NCI-H524 treated with DMSO at 0.1 percent for 48 hours (cell line): Measurements from ENCODE around the gene SLC38A11.
"Not testable (repeated sequence)": the region's sequence is repeated elsewhere in the genome, so short reads cannot be mapped to it uniquely, and the experiment has no call there.

Experiments used
- DNase-seq: peaks from one replicate; lab custom pipeline; 2025; lab: John Stamatoyannopoulos, UW

Gene SLC38A11

DNA sequence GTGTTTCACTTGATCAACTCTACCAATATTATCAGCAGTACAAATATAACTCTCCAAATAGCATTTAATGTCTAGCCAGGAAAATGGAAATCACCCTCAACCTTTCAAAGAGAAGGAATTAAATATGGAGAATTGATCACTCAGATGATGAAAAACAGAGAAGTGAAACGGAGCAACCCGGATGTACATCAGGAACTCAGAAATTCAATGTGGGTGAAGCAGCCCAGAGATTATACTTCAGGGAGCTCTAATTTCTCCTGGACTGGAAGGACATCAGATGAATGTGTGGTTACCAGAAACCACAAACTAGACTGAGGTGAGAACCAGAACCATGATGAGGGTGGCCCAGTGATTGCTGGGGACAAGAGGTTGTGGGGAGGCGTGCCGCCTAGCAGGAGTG, 78.2 kb downstream of the SLC38A11 start:
- DNase-seq, result no peak

DNA sequence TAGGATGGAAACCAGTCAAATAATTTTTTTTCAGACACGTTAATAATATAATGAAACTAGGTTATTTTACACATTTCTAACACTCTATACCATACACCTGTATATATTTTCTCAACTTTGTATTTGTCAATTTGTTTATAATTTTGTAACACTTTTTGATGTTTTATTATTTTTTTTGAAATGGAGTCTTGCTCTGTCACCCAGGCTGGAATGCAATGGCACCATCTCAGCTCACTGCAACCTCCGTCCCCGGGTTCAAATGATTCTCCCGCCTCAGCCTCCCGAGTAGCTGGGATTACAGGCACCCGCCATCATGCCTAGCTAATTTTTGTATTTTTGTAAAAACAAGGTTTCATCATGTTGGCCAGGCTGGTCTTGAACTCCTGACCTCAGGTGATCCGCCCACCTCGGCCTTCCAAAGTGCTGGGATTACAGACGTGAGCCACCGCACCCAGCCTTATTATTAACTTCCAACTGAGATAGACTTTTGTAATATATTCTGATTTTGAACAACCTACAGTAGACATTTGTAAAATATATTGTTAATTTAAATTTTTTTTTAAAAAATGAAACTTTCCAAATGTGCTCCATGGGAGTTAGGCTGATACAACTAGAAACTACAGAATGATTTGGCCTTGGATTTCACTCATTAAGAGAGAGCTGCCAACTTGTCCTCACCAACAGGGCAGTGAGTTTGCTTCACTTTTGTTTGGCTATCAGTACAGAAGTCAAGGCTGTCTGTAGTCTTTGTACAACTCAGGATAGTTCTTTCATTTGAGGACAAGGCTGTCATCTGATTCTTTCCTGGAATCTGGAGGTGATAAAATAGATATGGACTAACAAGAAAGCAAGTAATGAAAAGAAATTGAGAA, 79.8 kb downstream of the SLC38A11 start:
- no peak for DNase-seq

DNA sequence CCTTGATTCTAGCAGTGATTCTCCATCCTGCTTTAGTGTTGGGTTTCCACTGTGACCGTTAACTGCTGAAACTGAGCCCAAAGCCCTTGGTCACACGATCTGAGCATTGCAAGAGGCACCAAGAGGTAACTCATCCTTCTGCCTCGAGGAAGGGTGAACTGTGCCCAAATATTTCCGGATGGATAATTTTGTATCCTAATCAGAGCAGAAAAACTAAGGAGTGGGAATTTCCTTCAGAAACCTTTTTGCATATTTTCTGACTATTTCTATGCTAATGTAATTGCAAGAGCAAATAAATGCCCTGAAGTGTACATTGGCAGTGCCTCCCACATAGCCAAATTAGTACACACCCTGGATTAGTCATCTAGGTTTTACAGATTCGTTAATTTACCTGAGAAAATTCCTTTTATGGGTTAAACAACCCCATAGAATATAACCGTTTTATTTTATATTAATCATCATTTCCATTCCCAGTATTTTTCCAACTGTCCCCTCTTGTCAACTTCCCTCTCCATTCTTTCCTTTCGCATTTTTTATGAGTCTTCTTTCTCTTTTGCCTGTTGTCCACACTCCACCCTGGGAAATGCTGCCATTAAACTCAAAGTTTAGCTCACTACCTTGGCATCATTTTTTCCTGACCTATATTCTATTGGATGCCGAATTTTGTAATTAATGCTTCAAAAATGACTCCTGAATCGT, 82.0 kb downstream of the SLC38A11 start:
- DNase-seq, result no peak

DNA sequence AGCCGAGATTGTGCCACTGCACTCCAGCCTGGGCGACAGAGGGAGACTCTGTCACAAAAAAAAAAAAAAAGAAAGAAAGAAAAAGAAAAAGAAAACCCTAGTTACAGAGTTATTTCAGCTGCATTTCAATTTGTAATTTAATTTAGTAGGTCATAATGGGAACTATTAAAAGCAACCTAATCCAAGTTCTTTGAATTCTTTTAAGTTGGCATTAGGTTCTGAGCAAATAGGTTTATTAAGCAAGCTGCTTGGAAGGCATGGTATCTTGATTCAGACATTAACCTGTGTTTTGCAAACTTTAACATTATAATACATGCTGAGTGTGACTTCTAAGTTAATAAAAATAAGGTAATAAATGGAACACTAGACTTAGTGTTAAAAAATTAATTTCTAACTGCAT, 83.9 kb downstream of the SLC38A11 start:
- no peak for DNase-seq

DNA sequence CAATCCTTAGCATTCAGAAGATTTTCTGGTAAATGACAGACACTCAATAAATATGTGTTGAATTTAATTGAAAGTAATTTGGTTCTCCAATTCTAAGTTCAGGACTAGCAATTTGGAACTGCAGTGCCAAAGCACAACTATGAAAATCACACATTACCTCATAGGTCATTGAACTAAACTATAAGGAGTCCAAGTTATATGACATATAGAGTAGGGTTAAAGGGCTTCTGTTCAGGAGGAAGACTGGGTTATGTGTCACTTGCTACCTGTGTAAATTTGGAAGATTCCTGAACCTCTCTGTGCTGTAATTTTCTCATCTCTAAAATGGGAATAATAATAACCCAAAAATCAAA, 85.9 kb downstream of the SLC38A11 start:
- DNase-seq, result no peak

DNA sequence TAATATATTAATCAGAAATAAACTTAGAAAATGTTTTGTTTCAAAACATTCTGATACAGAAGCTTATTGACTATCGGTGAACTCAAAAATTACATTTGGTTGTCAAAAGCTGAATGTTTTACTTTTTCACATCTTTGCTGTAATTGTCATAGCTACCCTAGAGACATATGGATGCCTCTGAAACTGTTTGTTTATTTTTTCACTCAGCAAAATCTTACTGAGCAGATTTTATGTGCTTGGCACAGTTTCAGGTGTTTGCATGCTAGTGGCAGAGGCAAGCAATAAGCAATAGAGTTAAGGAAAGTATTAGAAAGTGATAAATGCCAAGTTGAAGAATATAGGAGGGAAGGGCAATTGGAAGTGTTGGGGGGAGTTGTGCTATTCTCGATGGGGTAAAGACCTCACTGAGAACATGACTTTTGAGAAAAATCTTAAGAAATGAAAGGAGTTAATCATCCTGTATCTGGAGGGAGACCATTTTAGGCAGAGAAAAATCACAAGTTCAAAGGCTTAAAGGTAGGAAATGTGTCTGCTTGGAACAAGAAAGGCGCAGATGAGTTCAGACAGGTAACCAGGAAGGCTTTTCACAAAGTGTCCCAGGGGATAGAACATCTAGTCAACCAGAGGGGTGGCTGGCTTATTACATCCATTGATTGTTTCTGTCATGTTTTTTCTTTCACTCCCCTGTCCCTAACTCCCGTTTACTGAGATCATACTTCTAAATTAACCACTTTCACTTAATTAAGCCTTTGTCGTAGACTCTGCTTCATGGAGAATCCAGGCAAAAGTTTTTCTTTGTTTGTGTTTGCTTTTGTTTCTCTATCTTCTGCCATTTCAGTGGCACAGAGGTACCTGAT, 86.5 kb downstream of the SLC38A11 start:
- no peak for DNase-seq

DNA sequence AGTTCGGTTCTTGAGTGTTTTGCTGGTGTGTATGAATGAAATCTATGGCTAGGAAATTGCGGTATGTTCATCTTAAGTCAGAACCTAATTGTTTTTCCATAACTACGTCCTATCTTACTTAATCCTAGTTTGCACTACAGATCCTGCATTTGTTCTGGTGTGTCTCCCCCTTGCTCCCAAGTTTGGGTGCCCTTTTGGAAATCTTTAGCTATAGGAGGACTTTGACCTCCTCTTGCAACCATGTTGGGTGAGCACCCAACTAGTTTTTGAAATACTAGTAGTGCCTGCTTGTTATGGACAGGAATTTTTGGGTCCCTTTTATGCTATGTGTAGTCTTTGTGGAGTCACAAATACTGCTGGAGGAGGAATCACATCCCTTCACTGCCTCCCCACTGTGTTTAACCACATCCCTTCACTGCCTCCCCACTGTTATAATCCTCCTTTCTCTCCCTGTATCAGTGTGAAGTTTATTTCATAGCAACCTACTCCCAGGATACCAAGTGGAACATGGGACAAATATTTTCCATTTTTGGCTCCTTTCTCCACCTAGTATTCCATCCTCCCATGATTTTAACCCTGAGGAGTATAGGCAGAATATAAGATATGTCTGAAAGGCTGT, 87.4 kb downstream of the SLC38A11 start:
- no peak for DNase-seq

DNA sequence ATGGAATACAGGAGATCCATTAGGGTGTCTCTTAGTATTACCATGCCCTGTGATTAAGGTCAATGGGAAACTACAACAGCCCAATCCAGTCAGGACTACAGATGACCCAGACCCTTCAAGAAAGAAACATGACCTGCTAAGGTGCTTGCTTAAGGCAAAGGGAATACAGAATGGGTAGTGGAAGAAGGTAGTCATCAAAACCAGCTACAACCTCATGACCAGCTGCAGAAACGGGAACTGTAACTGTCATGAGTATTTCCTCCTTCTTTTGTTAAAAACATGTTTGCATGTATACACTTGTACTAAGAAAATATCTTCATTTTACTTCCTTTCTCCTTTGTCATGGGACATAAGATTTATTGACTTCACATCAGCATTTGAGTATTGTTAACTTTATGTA, 88.9 kb downstream of the SLC38A11 start:
- not testable (repeated sequence) for DNase-seq

DNA sequence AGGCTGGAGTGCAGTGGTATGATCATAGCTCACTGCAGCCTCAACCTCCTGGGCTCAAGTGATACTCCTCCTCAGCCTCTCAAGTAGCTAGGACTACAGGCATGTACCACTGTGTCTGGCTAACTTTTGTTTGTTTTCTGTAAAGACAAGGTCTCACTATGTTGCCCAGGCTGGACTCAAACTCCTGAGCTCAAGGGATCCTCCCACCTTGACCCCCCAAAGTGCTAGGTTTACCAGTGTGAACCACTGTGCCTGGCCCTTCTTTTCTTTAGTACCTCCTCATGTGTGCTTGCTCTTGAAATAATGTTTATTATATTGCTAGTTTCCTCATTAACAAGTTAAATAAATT, 94.7 kb downstream of the SLC38A11 start:
- DNase-seq, result no peak

DNA sequence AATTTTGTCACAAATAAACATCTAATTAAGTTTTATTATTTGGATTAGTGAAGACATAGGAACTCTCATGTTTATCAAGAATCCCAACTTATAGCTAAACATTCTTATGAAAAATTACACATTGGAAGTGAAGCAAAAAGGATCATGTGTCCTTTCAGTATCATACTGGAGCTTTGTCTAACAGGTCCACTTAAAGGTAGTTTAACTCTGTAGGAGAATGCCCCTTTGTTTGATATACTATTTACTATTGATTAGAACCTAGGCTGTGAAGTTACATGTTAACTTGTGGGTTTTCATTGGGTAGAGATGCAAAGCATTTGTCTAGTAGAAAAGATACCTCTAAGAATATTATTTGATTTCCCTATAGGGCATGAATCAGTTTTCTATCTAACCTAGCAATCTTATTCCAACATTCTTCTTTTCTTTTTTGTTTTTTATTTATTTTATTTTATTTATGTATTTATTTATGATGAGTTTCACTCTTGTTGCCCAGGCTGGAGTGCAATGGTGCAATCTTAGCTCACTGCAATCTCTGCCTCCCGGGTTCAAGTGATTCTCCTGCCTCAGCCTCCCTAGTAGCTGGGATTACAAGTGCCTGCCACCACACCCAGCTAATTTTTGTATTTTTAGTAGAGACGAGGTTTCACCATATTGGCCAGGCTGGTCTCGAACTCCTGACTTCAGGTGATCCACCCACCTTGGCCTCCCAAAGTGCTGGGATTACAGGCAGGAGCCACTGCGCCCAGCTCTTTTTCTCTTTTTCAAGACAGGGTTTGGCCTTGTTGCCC, 95.2 kb downstream of the SLC38A11 start:
- DNase-seq, result not testable (repeated sequence)

DNA sequence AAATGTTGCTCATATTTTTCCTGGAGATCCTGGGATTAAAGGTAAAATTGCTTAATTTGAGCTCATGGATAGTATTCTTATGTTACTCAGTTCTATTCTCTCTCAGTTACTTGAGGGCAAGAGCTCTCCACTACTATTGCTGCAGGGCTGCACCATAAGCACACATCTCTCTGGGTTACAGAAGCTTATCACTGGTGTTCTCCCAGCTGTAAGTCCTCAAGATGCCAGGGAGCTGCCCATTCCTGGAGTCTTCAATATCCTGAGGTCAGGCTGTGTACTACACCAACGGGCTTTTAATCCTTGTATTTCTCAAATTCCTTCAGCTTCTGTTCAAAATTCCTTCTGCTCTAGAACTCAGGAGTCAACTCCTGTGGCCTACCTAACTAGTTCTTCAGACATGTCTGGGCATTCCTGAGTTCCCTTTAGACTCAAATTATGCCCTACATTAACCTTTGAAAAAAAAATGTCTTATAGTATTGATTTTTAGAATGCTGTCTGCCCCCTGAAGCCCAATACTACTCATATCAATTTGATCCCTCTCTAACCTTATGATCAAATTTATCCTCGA, 96.0 kb downstream of the SLC38A11 start:
- no peak for DNase-seq

DNA sequence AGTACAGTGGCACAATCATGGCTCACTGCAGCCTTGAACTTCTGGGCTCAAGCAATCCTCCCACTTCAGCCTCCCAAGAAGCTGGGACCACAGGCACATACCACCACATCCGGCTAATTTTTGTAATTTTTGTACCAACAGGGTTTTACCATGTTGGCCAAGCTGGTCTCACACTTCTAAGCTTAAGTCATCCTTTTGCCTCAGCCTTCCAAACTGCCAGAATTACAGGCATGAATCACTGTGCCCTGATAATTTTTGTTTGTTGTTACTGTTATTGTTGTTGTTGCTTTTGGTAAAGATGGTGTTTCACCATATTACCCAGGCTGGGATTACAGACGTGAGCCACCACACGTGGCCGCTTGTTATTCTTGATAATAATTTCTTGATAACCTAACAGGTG, 103.2 kb downstream of the SLC38A11 start:
- no peak for DNase-seq

DNA sequence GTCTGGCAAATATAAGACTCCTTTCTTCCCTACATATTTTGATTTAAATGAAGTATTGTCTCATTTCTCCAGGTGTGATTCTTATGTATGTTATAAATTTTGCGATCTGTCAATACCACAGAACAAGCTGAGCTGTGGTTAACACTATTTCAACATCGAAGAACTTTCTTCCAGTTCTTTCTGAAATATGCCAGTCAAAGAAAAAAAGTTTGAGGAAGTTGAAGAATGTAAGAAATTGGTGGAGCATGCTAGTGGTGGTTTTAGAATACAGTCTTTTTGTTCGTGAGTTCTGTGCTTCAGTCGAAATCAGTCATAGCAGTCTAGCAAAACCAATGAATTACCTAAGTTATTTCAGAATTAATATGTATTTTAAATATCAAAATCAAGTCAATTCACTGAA, 105.1 kb downstream of the SLC38A11 start:
- DNase-seq, result no peak

DNA sequence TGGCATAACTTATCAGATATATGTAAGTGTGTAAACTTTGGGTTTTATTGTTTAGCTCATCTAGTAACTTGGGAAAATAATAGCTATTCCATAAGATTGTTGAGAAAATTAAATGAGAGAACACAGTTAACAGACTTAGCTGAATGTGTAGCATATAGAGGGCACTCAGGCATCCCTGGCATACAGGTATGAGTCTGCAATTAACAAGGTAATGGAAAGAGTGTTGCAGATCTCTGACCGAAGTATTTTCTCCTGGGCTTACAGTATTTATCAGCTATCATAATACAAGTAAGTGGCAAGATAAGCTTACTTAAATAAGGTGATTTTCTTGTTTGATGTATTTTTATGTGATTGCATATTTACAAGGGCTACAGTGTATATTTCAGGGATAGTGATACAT, 105.8 kb downstream of the SLC38A11 start:
- DNase-seq, result no peak

DNA sequence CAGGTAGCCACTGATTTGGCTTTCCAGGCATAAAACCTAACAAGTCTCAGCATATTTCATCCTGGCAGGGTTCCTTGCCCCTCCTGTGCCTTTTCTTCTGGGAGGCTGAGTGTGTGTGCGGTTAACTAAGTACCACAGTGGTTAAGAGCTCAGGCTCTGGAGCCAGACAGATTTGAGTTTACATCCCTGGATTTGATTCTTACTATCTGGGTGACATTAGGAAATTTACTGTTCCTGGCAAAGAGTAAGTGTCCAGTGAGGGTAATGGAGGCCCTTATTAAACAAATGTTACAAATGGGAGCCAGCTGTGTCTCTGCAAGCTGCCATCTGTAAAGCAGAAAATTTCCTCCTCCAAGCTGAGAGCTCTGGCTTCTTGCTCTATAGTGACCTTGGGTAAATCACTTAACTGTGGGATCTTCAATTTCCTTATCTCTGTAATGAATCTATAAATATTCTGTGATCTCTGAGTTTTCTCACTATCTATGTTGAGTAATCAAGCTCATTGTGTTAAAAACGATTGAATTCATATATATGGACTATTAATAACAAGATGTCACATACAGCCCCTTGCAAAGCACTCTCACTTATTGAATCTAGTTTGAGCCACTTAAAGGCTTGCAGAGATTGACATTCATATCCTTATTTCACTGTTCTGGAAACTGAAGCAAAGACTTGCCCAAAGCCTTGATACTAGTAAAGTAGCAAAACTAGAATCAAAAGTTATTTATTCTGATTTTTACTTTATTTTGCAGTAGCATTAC, 107.2 kb downstream of the SLC38A11 start:
- DNase-seq, result peak; percentile 65

DNA sequence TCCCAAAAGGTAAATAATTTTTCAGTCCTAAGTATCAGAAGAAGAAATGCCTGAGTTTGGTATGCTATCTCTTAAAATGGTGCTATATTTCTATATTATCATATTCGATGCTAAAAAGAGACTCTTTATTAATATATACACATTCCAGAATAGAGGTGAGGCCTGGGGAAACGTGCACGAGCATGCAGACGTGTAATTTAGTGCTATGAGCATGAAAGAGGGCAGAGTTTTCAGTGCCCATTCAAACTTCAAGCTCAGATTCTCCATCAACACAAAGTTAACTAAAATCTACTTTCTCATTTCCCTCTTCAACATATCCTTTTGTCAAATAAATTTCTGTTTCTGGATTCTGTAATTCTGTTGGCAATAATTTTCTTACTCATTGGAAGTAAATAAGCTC, 108.0 kb downstream of the SLC38A11 start:
- no peak for DNase-seq

DNA sequence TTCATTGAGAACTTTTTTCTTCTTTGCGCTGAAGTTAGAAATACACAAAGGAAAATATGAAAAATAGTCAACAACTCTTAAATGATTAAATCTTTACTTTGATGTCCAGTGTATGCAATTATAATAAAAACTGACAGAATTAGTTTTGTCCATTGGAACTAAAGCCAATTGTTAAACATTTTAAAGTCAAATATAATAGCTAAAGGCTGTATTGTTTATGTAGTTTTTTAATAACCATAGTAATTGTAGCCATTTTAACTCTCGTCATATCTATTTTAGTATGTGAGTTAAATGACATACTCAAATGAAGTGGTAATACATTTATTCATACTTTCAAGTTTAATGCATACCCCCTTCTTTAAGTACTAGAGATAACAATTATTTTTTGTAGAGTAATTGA, 109.0 kb downstream of the SLC38A11 start:
- DNase-seq, result no peak
